Suprapubic skin (tissue), 4 donors: ENCODE measurements around the gene GNPTAB. TPM values are rescaled to one million over a fixed set of nuclear protein-coding genes. Genes with fewer than 3 reads are reported as not detected.

Experiments used
- DNase-seq, 2 donors: peaks; one replicate each; pipeline ENCODE4 v3.0.0-alpha.2; 2019; ENCODE audit warnings: low spot score in 2 of 2
- H3K27ac ChIP-seq: fragments of 200-600 bp; sonication (generic); one replicate; pipeline ENCODE4 v1.5.1; 2019
- H3K27me3 ChIP-seq: fragments of 200-600 bp; sonication (generic); one replicate; pipeline ENCODE4 v1.5.1; 2019
- H3K36me3 ChIP-seq: fragments of 200-600 bp; sonication (generic); one replicate; pipeline ENCODE4 v1.5.1; 2019
- H3K4me1 ChIP-seq: fragments of 200-600 bp; sonication (generic); one replicate; pipeline ENCODE4 v1.5.1; 2019
- H3K4me3 ChIP-seq: fragments of 200-600 bp; sonication (generic); one replicate; pipeline ENCODE4 v1.5.1; 2019; ENCODE audit warnings: mild to moderate bottlenecking
- H3K9me3 ChIP-seq: fragments of 200-600 bp; sonication (generic); one replicate; pipeline ENCODE4 v1.5.1; 2019
- CTCF ChIP-seq, 2 donors: fragments of 200-600 bp in 1 of 2; fragments of 450-650 bp in 1 of 2; sonication (generic) in 1 of 2; IDR thresholded peaks; one replicate each; pipeline ENCODE4 v1.5.1; 2016 to 2019; ENCODE audit warnings: antibody characterized with exemption in 2 of 2, mild to moderate bottlenecking in 1 of 2, moderate library complexity in 1 of 2
- EP300 ChIP-seq: sonication (generic); formaldehyde crosslinking; IDR thresholded peaks from one replicate; pipeline ENCODE4 v1.6.1; 2017; ENCODE audit warnings: antibody characterized with exemption
- POLR2A ChIP-seq, 2 donors: fragments of 450-650 bp; IDR thresholded peaks; one replicate each; pipeline ENCODE4 v1.6.1; 2017; ENCODE audit warnings: antibody characterized with exemption in 2 of 2, mild to moderate bottlenecking in 2 of 2, moderate library complexity in 2 of 2
- POLR2AphosphoS5 ChIP-seq, 3 donors: sonication (generic); formaldehyde crosslinking; IDR thresholded peaks; one replicate each; pipeline ENCODE4 v1.6.1; 2017; ENCODE audit warnings: antibody characterized with exemption in 3 of 3
- WGBS: methylation state at CpG from one replicate; pipeline ENCODE4 v1.1.5; 2018; 5-methylcytosine and 5-hydroxymethylcytosine counted together
- total RNA-seq, 4 donors: library from RNA; depleted of rRNA; stranded (reverse); fragments of >200 nt; gene quantifications; one replicate each; pipeline ENCODE4 v1.1.0, GENCODE V29; 2016

GNPTAB gene
- total RNA-seq, 4 donors from 2014 or later, result 25.0 to 68.2 (median 45.8) TPM

GRCh38 chr12:101746196-101746595 is 84.6 kb downstream of the GNPTAB start:
- Histone ChIP-seq H3K9me3 (no peaks in the 10 kb centered on the region), H3K27ac (no peak overlapping the region), H3K27me3 (no peaks in the 10 kb centered on the region), H3K4me1 (no peaks in the 10 kb centered on the region), H3K36me3 (peaks cover 73% of the 10 kb centered on the region), H3K4me3 (no peak overlapping the region)
- TF ChIP-seq CTCF (IDR thresholded peaks at IDR 0.05) (no peak), POLR2AphosphoS5 (IDR thresholded peaks at IDR 0.05) (no peak), EP300 (no peak), POLR2A (IDR thresholded peaks at IDR 0.05) (no peak)
- DNase-seq, result no peak
- 74% methylated on average over 1 of the region's 1 CpG for WGBS

GRCh38 chr12:101745481-101745880 is 85.3 kb downstream of the GNPTAB start:
- no peak overlapping the region for H3K27ac ChIP-seq
- TF ChIP-seq EP300, result no peak
- no peak for TF ChIP-seq CTCF (IDR thresholded peaks at IDR 0.05)
- no peak for TF ChIP-seq POLR2AphosphoS5 (IDR thresholded peaks at IDR 0.05)
- TF ChIP-seq POLR2A (IDR thresholded peaks at IDR 0.05), result no peak

GRCh38 chr12:101743724-101744472 is 86.9 kb downstream of the GNPTAB start:
- Histone ChIP-seq H3K4me3 (no peak overlapping the region), H3K4me1 (no peaks in the 10 kb centered on the region), H3K27me3 (no peaks in the 10 kb centered on the region), H3K27ac (no peak overlapping the region), H3K36me3 (peaks cover 61% of the 10 kb centered on the region), H3K9me3 (no peaks in the 10 kb centered on the region)
- WGBS, result 81% methylated on average over 10 of the region's 10 CpGs
- no peak for DNase-seq
- TF ChIP-seq POLR2AphosphoS5 (IDR thresholded peaks at IDR 0.05) (no peak), EP300 (no peak), CTCF (IDR thresholded peaks at IDR 0.05) (no peak), POLR2A (IDR thresholded peaks at IDR 0.05) (no peak)

More at GRCh38 chr12:101745481-101745880, 85.3 kb downstream of the GNPTAB start:
- Histone ChIP-seq H3K27me3 (no peaks in the 10 kb centered on the region), H3K4me1 (no peaks in the 10 kb centered on the region), H3K9me3 (no peaks in the 10 kb centered on the region), H3K4me3 (no peak overlapping the region), H3K36me3 (peaks cover 69% of the 10 kb centered on the region)
- DNase-seq, result no peak
- WGBS, result 85% methylated on average over 3 of the region's 3 CpGs

GRCh38 chr12:101743242-101743641 is 87.5 kb downstream of the GNPTAB start:
- 84% methylated on average over 1 of the region's 1 CpG for WGBS
- Histone ChIP-seq H3K27me3 (no peaks in the 10 kb centered on the region), H3K4me1 (no peaks in the 10 kb centered on the region), H3K9me3 (no peaks in the 10 kb centered on the region), H3K4me3 (no peak overlapping the region), H3K27ac (no peak overlapping the region), H3K36me3 (peaks cover 60% of the 10 kb centered on the region)
- DNase-seq, result no peak
- TF ChIP-seq EP300, result no peak
- TF ChIP-seq CTCF (IDR thresholded peaks at IDR 0.05), result no peak
- no peak for TF ChIP-seq POLR2AphosphoS5 (IDR thresholded peaks at IDR 0.05)
- TF ChIP-seq POLR2A (IDR thresholded peaks at IDR 0.05), result no peak

- TF ChIP-seq POLR2AphosphoS5 (IDR thresholded peaks at IDR 0.05), result no peak
- no peak for TF ChIP-seq POLR2A (IDR thresholded peaks at IDR 0.05)
- TF ChIP-seq CTCF (IDR thresholded peaks at IDR 0.05), result no peak
- TF ChIP-seq EP300, result no peak
- DNase-seq, result no peak
- Histone ChIP-seq H3K27me3 (no peaks in the 10 kb centered on the region), H3K27ac (no peak overlapping the region), H3K9me3 (no peaks in the 10 kb centered on the region), H3K4me1 (no peaks in the 10 kb centered on the region), H3K4me3 (no peak overlapping the region), H3K36me3 (peaks cover 46% of the 10 kb centered on the region)
- WGBS, result 47% methylated on average over 5 of the region's 5 CpGs
Measured at GRCh38 chr12:101740980-101741379, 89.8 kb downstream of the GNPTAB start.
